ENCODE data around the gene PSMD1.
"Not testable (repeated sequence)": the region's sequence is repeated elsewhere in the genome, so short reads cannot be mapped to it uniquely, and the experiment has no call there.

The PSMD1 gene

DNA sequence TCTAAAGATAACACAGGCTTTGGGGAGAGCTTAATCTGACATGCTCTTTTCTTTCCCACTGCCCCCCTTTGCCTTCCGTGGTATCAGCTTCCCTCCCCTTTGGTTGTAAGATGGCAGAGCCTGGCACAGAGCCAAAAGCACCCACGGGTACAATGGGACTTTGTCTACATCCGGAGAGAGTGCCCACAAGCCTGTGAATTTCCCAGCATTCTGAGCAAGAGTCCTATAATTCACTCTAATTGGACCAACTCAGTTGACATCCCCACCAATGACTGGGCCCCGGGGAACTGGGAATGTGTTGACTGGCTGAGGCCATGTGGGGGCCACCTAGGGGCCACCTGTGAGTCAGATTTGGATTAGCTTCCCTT is 39.5 kb upstream of the PSMD1 start:
- POLR2A ChIA-PET = no interaction called here
- DNase-seq (ENCODE audit: extremely low spot score) = no peak
- CTCF ChIA-PET = interaction anchor here (0.8 to 2.7 kb wide), 10 partner anchors 9 to 113 kb away, joined by 3 to 17 read pairs (median 5); partner anchors contain the start of gene SPATA3
- no peak for TF ChIP-seq CTCF (IDR thresholded peaks at IDR 0.05; ENCODE audit: control extremely low read depth, extremely low read depth, low read depth, missing control alignments)

DNA sequence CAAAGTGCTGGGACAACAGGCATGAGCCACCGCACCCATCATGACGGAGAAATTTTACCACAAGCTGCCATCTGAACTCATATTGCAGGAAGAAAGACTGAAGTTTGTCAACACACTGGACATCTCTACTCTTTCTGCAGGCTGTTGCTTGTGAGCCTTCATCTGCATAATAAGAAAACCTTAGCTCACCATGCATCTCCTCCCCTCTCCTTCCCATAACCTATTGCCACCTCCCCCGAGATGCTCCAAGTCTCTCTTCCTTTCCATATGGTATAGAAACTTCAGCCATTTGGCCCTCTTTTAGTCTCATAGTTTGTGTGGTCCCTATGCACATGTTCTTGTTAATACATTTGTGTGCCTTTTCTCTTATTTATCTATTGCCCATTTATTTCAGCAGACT is 38.5 kb upstream of the PSMD1 start:
- no peak for TF ChIP-seq CTCF (IDR thresholded peaks at IDR 0.05; ENCODE audit: control extremely low read depth, extremely low read depth, low read depth, missing control alignments)
- POLR2A ChIA-PET = no interaction called here
- CTCF ChIA-PET = interaction anchor here (0.8 to 2.2 kb wide), 5 partner anchors 9 to 59 kb away, joined by 3 to 10 read pairs (median 5); no protein-coding TSS in a partner anchor
- no peak for DNase-seq (ENCODE audit: extremely low spot score)

DNA sequence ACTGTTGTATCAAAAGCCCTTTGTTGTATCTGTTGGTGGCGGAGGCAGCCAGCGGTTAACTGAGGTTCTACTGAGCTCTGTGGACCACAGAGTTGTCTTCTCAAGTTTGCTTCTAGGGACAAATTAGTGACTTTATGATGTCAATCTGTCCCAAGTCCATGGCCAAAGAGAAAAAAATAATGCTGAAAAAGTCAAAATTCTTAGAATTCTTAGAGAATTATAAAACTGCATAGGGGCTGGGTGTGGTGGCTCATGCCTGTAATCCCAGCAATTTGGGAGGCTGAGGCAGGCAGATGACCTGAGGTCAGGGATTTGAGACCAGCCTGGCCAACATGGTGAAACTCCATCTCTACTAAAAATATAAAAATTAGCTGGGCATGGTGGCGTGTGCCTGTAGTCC is 31.6 kb upstream of the PSMD1 start:
- CTCF ChIA-PET = interaction anchor here (1.0 kb wide), 1 partner anchor 28 kb away, joined by 3 read pairs; no protein-coding TSS in a partner anchor
- POLR2A ChIA-PET = not testable (repeated sequence)

DNA sequence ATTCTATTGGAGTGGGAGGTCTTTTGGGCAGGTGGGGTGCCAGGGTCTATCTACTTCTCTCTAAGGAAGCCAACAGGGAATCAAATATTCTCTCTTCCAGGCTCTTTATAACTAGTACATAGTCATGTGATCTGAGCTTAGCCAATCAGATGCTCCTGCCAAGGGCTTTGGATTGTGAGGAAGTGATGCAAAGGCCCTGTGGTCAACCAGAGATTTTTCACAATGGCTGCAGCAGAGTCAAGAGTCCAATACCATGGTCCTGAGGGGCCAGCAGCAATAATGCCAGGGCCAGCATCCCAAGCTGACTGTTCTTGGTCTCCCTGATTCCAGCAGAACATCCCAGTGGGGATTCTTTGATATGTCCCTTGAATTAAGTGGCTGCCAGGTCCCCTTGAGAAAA is 27.8 kb upstream of the PSMD1 start:
- ChIA-PET POLR2A (no interaction called here), CTCF (interaction anchor here (1.4 to 1.5 kb wide), 2 partner anchors 27 to 205 kb away, joined by 3 read pairs; no protein-coding TSS in a partner anchor)
- TF ChIP-seq CTCF (IDR thresholded peaks at IDR 0.05; ENCODE audit: control extremely low read depth, extremely low read depth, low read depth, missing control alignments) = no peak
- no peak for DNase-seq (ENCODE audit: extremely low spot score)

More for the DNA sequence above, 31.6 kb upstream of the PSMD1 start:
- not testable (repeated sequence) for DNase-seq (ENCODE audit: extremely low spot score)

GRCh38 chr2:231029563-231029962 is 27.1 kb upstream of the PSMD1 start:
- no peak for DNase-seq (ENCODE audit: extremely low spot score)
- CTCF ChIA-PET = interaction anchor here (0.7 to 2.7 kb wide), 5 partner anchors 22 to 205 kb away, joined by 3 to 9 read pairs (median 3); no protein-coding TSS in a partner anchor
- POLR2A ChIA-PET = no interaction called here
- no peak for TF ChIP-seq CTCF (IDR thresholded peaks at IDR 0.05; ENCODE audit: control extremely low read depth, extremely low read depth, low read depth, missing control alignments)

GRCh38 chr2:231030725-231031124 is 25.9 kb upstream of the PSMD1 start:
- CTCF ChIA-PET = interaction anchor here (1.6 to 3.2 kb wide), 4 partner anchors 20 to 182 kb away, joined by 5 to 9 read pairs (median 7); no protein-coding TSS in a partner anchor
- POLR2A ChIA-PET = no interaction called here
- TF ChIP-seq CTCF (IDR thresholded peaks at IDR 0.05; ENCODE audit: control extremely low read depth, extremely low read depth, low read depth, missing control alignments) = no peak
- no peak for DNase-seq (ENCODE audit: extremely low spot score)

DNA sequence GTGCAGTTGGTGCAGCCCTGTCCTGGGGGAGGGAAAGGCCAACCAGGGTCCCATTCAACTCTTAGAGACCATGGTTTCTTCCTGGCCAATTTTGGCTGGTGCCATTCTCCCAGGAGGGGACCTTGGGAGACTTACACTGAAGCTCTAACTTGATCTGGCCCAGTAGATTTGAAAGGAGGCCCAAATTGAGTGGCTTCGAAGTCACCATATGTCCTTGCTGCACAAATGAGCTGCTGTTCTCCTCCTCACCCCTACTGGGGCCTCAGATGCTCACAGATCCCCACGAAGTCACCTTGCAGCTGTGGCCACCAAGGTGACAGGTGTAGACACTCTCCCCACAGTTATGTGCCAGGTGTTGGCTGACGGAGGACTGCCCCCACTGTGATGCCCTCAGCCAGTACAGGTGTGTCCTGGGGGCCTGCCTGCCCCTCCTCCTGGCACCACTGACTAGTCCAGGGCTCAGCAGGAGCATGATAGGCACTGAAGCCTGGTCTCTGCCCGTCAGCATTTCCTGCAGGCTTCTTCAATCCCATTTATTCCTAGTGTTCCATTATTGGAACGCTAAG is 24.0 kb upstream of the PSMD1 start:
- TF ChIP-seq CTCF (IDR thresholded peaks at IDR 0.05; ENCODE audit: control extremely low read depth, extremely low read depth, low read depth, missing control alignments) = no peak
- CTCF ChIA-PET = interaction anchor here (0.8 to 3.2 kb wide), 10 partner anchors 15 to 449 kb away, joined by 3 to 9 read pairs (median 4); partner anchors contain the start of gene PSMD1
- POLR2A ChIA-PET = no interaction called here
- no peak for DNase-seq (ENCODE audit: extremely low spot score)

Data from GM10248 (cell line).